GM18505 (cell line): ENCODE results near the gene VAV1.
"Not testable (repeated sequence)": the region's sequence is repeated elsewhere in the genome, so short reads cannot be mapped to it uniquely, and the experiment has no call there.

Source experiments
- ATAC-seq: cut with Tn5 transposase; IDR thresholded peaks from one replicate; pipeline ENCODE4 v1.9.1; 2021; ENCODE audit not compliant: unreplicated experiment
- POLR2A ChIP-seq: IDR thresholded peaks from 4 replicates; pipeline ENCODE4 v1.6.1; 2011; ENCODE audit warnings: borderline replicate concordance; ENCODE audit not compliant: insufficient read depth, insufficient read length; ENCODE audit errors: extremely low read depth

VAV1 gene

GRCh38 chr19:6862673-6863078, 90.2 kb downstream of the VAV1 start:
- ATAC-seq: no peak

GRCh38 chr19:6864325-6864940, 91.9 kb downstream of the VAV1 start:
- no peak for ATAC-seq

More at GRCh38 chr19:6862673-6863078, 90.2 kb downstream of the VAV1 start:
- peak; percentile 44 for TF ChIP-seq POLR2A

GRCh38 chr19:6865849-6866248, 93.3 kb downstream of the VAV1 start:
- no peak for ATAC-seq
- TF ChIP-seq POLR2A: no peak

More at GRCh38 chr19:6864325-6864940, 91.9 kb downstream of the VAV1 start:
- TF ChIP-seq POLR2A: no peak

GRCh38 chr19:6866741-6867151, 94.2 kb downstream of the VAV1 start:
- ATAC-seq: no peak
- no peak for TF ChIP-seq POLR2A

- no peak for ATAC-seq
- no peak for TF ChIP-seq POLR2A
Measured at GRCh38 chr19:6868351-6868750, 95.8 kb downstream of the VAV1 start.

- ATAC-seq: not testable (repeated sequence)
Measured at GRCh38 chr19:6869151-6869882, 96.8 kb downstream of the VAV1 start.

GRCh38 chr19:6873708-6874431, 101.4 kb downstream of the VAV1 start:
- no peak for ATAC-seq
- no peak for TF ChIP-seq POLR2A

GRCh38 chr19:6875218-6875617, 102.7 kb downstream of the VAV1 start:
- no peak for TF ChIP-seq POLR2A
- no peak for ATAC-seq

GRCh38 chr19:6876748-6877147, 104.2 kb downstream of the VAV1 start:
- ATAC-seq: no peak
- no peak for TF ChIP-seq POLR2A

GRCh38 chr19:6877766-6878165, 105.3 kb downstream of the VAV1 start:
- TF ChIP-seq POLR2A: no peak
- ATAC-seq: no peak

GRCh38 chr19:6886277-6886897, 113.9 kb downstream of the VAV1 start:
- ATAC-seq: no peak
- no peak for TF ChIP-seq POLR2A

- ATAC-seq: no peak
- no peak for TF ChIP-seq POLR2A
Measured at GRCh38 chr19:6887316-6887715, 114.8 kb downstream of the VAV1 start, which contains the start of gene ADGRE1. Gene ADGRE1 (plus strand): TSS chr19:6887579. CDS start chr19:6887609, 30 bp downstream.

- no peak for TF ChIP-seq POLR2A
- ATAC-seq: no peak
Measured at GRCh38 chr19:6888967-6889366, 116.5 kb downstream of the VAV1 start.
